ENCODE results near the gene MYLK.
"Not testable (repeated sequence)": the region's sequence is repeated elsewhere in the genome, so short reads cannot be mapped to it uniquely, and the experiment has no call there.

MYLK gene

GRCh38 chr3:123702720-123703119, 181.4 kb downstream of the MYLK start:
- H3K9ac ChIP-seq (ENCODE audit: low read length), result no peak overlapping the region
- H3K79me2 ChIP-seq (ENCODE audit: insufficient read depth, low read length), result no peaks in the 10 kb centered on the region
- no peak overlapping the region for H3K27ac ChIP-seq (ENCODE audit: low read depth, low read length, poor library complexity, severe bottlenecking)
- H3K27me3 ChIP-seq (ENCODE audit: insufficient read depth, low read length), result 0 out of 2 replicates have a peak, but pooled peaks cover 4% of the 10 kb centered on the region
- no peaks in the 10 kb centered on the region for H3F3A ChIP-seq (ENCODE audit: insufficient read depth, low read length)
- no peaks in the 10 kb centered on the region for H3K9me2 ChIP-seq (ENCODE audit: low read depth, low read length)
- H2AFZ ChIP-seq (ENCODE audit: low read length), result no peak overlapping the region
- no peaks in the 10 kb centered on the region for H4K20me1 ChIP-seq (ENCODE audit: insufficient read depth, low read length)
- no peak for TF ChIP-seq EZH2 (IDR thresholded peaks at IDR 0.05; ENCODE audit: borderline replicate concordance, low read length)
- H3K4me1 ChIP-seq (ENCODE audit: insufficient read depth, low read length, severe bottlenecking), result no peaks in the 10 kb centered on the region
- H3K4me2 ChIP-seq (ENCODE audit: low read length), result no peak overlapping the region
- no peaks in the 10 kb centered on the region for H3K36me3 ChIP-seq (ENCODE audit: insufficient read depth, low read length)
- no peaks in the 10 kb centered on the region for H3K9me3 ChIP-seq (ENCODE audit: low read length)
- no peak overlapping the region for H3K4me3 ChIP-seq (ENCODE audit: low read depth, low read length, poor library complexity, severe bottlenecking)

GRCh38 chr3:123702057-123702456, 182.1 kb downstream of the MYLK start:
- not testable (repeated sequence) for H3K4me3 ChIP-seq (ENCODE audit: low read depth, low read length, poor library complexity, severe bottlenecking); H3K27ac ChIP-seq (ENCODE audit: low read depth, low read length, poor library complexity, severe bottlenecking); H3K9me3 ChIP-seq (ENCODE audit: low read length); H2AFZ ChIP-seq (ENCODE audit: low read length); H3K36me3 ChIP-seq (ENCODE audit: insufficient read depth, low read length); H3K27me3 ChIP-seq (ENCODE audit: insufficient read depth, low read length); H3K9me2 ChIP-seq (ENCODE audit: low read depth, low read length); H3F3A ChIP-seq (ENCODE audit: insufficient read depth, low read length); H4K20me1 ChIP-seq (ENCODE audit: insufficient read depth, low read length); H3K4me1 ChIP-seq (ENCODE audit: insufficient read depth, low read length, severe bottlenecking); H3K9ac ChIP-seq (ENCODE audit: low read length); H3K4me2 ChIP-seq (ENCODE audit: low read length); H3K79me2 ChIP-seq (ENCODE audit: insufficient read depth, low read length)
- TF ChIP-seq CTCF (IDR thresholded peaks at IDR 0.05; ENCODE audit: low read length), result peak; percentile 51

- H3K4me2 ChIP-seq (ENCODE audit: low read length), result no peak overlapping the region
- no peak overlapping the region for H2AFZ ChIP-seq (ENCODE audit: low read length)
- no peak overlapping the region for H3K9ac ChIP-seq (ENCODE audit: low read length)
- H3K9me2 ChIP-seq (ENCODE audit: low read depth, low read length), result no peaks in the 10 kb centered on the region
- H3K4me1 ChIP-seq (ENCODE audit: insufficient read depth, low read length, severe bottlenecking), result no peaks in the 10 kb centered on the region
- no peak overlapping the region for H3K27ac ChIP-seq (ENCODE audit: low read depth, low read length, poor library complexity, severe bottlenecking)
- no peaks in the 10 kb centered on the region for H3K79me2 ChIP-seq (ENCODE audit: insufficient read depth, low read length)
- H4K20me1 ChIP-seq (ENCODE audit: insufficient read depth, low read length), result no peaks in the 10 kb centered on the region
- no peak for TF ChIP-seq CTCF (IDR thresholded peaks at IDR 0.05; ENCODE audit: low read length)
- no peak for TF ChIP-seq EZH2 (IDR thresholded peaks at IDR 0.05; ENCODE audit: borderline replicate concordance, low read length)
- 0 out of 2 replicates have a peak, but pooled peaks cover 4% of the 10 kb centered on the region for H3K27me3 ChIP-seq (ENCODE audit: insufficient read depth, low read length)
- H3K4me3 ChIP-seq (ENCODE audit: low read depth, low read length, poor library complexity, severe bottlenecking), result no peak overlapping the region
- no peaks in the 10 kb centered on the region for H3K9me3 ChIP-seq (ENCODE audit: low read length)
- no peaks in the 10 kb centered on the region for H3K36me3 ChIP-seq (ENCODE audit: insufficient read depth, low read length)
- H3F3A ChIP-seq (ENCODE audit: insufficient read depth, low read length), result no peaks in the 10 kb centered on the region
These were observed 183.1 kb downstream of the MYLK start for GRCh38 chr3:123700791-123701722.

GRCh38 chr3:123698813-123699212, 185.3 kb downstream of the MYLK start:
- TF ChIP-seq CTCF (IDR thresholded peaks at IDR 0.05; ENCODE audit: low read length) (no peak), EZH2 (IDR thresholded peaks at IDR 0.05; ENCODE audit: borderline replicate concordance, low read length) (no peak)
- Histone ChIP-seq H3K36me3 (ENCODE audit: insufficient read depth, low read length) (no peaks in the 10 kb centered on the region), H3K4me3 (ENCODE audit: low read depth, low read length, poor library complexity, severe bottlenecking) (no peak overlapping the region), H3K9me3 (ENCODE audit: low read length) (no peaks in the 10 kb centered on the region), H3K4me1 (ENCODE audit: insufficient read depth, low read length, severe bottlenecking) (no peaks in the 10 kb centered on the region), H3F3A (ENCODE audit: insufficient read depth, low read length) (no peaks in the 10 kb centered on the region), H3K27me3 (ENCODE audit: insufficient read depth, low read length) (no peaks in the 10 kb centered on the region), H2AFZ (ENCODE audit: low read length) (no peak overlapping the region), H3K4me2 (ENCODE audit: low read length) (no peak overlapping the region), H3K9me2 (ENCODE audit: low read depth, low read length) (no peaks in the 10 kb centered on the region), H3K79me2 (ENCODE audit: insufficient read depth, low read length) (no peaks in the 10 kb centered on the region), H4K20me1 (ENCODE audit: insufficient read depth, low read length) (no peaks in the 10 kb centered on the region), H3K27ac (ENCODE audit: low read depth, low read length, poor library complexity, severe bottlenecking) (no peak overlapping the region), H3K9ac (ENCODE audit: low read length) (no peak overlapping the region)

Measured in OCI-LY1 (cell line).